Motor neuron (in vitro differentiated cells): Measurements from ENCODE around the gene GALNT6. TPM values are rescaled to one million over a fixed set of nuclear protein-coding genes. Genes with fewer than 3 reads are reported as not detected.
"Not testable (repeated sequence)": the region's sequence is repeated elsewhere in the genome, so short reads cannot be mapped to it uniquely, and the experiment has no call there.

ENCODE experiments used
- ATAC-seq, 8 experiments: fragments of 200-7000 bp; cut with Tn5 transposase; replicated peaks in 6 of 8; 2 replicates each; pipeline ENCODE4 v1.8.0; 2021; ENCODE audit warnings: mild to moderate bottlenecking in 8 of 8, moderate library complexity in 8 of 8
- H3K27ac ChIP-seq, 2 donors: fragments of 250-450 bp; sonication (Bioruptor Pico); 2 replicates each; pipeline ENCODE4 v1.9.0; 2021; ENCODE audit warnings: antibody characterized with exemption in 2 of 2, mild to moderate bottlenecking in 2 of 2, moderate library complexity in 1 of 2
- H3K4me1 ChIP-seq, 2 donors: fragments of 250-450 bp; sonication (Bioruptor Pico); replicated peaks in 1 of 2; 2 replicates each; pipeline ENCODE4 v1.6.1; 2021; ENCODE audit warnings: antibody characterized with exemption in 2 of 2, mild to moderate bottlenecking in 2 of 2, moderate library complexity in 1 of 2
- H3K4me3 ChIP-seq, 5 donors: fragments of 250-450 bp; sonication (Bioruptor Pico); 2 replicates each; pipeline ENCODE4 v1.9.0; 2021; ENCODE audit warnings: antibody characterized with exemption in 5 of 5, mild to moderate bottlenecking in 5 of 5, moderate library complexity in 4 of 5
- WGBS, 10 experiments: fragments of 450-650 bp; shearing (Covaris generic); methylation state at CpG; one replicate each; pipeline ENCODE4 v1.0.0; 2022; 5-methylcytosine and 5-hydroxymethylcytosine counted together
- in situ Hi-C, 9 experiments: fragments of 400-800 bp; cut with MboI; loops; one replicate each; pipeline ENCODE4 v1.15.0; 2021; ENCODE audit warnings: low sequenced_read_pairs in 9 of 9, low pct_unique_long_range_greater_than_20kb in 2 of 9; ENCODE audit not compliant: unreplicated experiment in 9 of 9
- total RNA-seq, 8 experiments: library from RNA; unstranded; fragments of 300-600 nt; gene quantifications; 2 replicates each; pipeline versions ENCODE4 v1.2.3 to v1.2.4, GENCODE V29; 2022

GALNT6 gene
- total RNA-seq, 8 experiments from 2014 or later = 0.07 to 91.6 (median 50.3) TPM; not detected in 3

DNA sequence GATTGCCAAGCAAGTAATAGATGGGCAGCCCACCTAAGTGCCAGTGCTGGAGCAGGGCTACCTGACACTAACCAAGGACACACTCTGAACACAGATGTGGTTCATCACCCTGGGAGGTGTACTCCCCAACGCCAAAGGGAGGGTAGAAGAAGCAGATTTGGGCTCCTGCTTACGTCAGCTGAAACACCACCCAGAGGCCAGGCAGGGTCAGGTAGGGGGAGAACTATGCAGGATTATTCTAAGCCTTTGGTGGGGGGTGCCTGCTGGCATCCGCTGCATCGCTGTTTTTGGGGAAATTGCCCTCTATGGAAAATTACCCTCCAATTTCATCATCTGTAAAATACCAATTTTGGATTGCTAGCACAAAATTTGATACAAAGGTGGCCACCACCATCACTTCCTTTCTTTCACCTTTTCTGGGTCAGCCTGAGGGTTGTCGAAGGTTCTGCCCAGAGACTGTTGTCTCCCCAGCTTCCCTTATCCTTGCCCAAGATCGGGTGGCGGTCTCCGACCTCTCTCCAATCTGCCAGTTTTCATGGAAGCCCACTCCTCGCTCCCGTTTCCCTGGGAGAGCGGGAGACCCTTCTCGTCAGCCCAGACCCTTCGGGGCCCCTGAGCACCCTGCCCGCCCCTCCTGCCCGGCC, 67.8 kb downstream of the GALNT6 start:
- H3K4me1 ChIP-seq = no peaks in the 10 kb centered on the region
- H3K4me3 ChIP-seq = no peak overlapping the region
- ATAC-seq = no peak
- no peak overlapping the region for H3K27ac ChIP-seq
- WGBS, 10 experiments = 80 to 100% (median 91%) methylated on average over 1 to 5 of the region's 15 CpGs; no CpG with 5 or more reads in 3 of the 10 experiments
- in situ Hi-C loops = loop anchor here in 1 of 9 experiments (10.0 kb wide), 1 partner anchor 49 kb away; the partner anchor contains the start of gene SMAGP

DNA sequence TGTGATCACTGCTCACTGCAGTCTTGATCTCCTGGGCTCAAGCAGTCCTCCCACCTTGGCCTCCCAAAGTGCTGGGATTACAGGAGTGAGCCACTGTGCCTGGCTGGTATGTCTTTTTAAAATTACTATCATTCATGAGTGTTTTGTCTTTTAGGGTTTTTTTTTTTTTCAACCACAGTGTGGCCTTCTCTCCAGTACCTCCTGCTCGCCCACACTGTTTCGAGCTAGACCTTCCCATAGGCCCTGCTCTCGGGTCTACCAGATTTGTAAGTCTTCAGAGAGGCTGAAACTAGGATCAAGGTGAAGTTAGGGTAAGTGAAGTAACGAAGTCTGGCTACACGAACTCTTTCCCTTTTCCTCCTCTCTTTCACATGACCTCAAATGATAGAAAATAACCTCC, 68.8 kb downstream of the GALNT6 start:
- Histone ChIP-seq H3K27ac (no peak overlapping the region), H3K4me1 (no peaks in the 10 kb centered on the region), H3K4me3 (no peak overlapping the region)
- 75 to 100% (median 84%) methylated on average over 2 to 5 of the region's 5 CpGs for WGBS, 10 experiments
- in situ Hi-C loops = loop anchor here in 1 of 9 experiments (10.0 kb wide), 1 partner anchor 48 kb away; the partner anchor contains the start of gene SMAGP
- no peak for ATAC-seq

DNA sequence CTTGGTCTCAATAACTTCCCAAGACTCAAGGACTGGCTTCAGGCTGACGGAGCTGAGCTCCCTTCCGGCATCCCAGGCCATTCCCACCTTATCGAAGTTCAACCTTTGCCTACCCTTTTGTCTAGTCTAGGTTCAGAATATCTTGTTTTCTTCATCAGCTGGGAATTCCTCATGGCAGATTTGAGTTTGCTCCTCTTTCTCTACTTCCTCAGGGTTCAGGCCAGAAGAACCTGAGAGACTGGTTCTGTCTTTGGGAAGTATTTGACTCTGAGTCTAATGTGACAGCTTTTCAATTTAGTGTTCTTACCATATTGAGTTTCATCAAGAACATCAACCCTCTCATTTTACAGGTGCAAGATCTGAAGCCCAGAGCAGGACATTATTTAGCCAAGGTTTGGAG, 69.3 kb downstream of the GALNT6 start:
- 85 to 100% (median 100%) methylated on average over 1 to 3 of the region's 3 CpGs; no CpG with 5 or more reads in 2 of the 10 experiments for WGBS, 10 experiments
- in situ Hi-C loops = loop anchor here in 1 of 9 experiments (10.0 kb wide), 1 partner anchor 47 kb away; the partner anchor contains the start of gene SMAGP
- Histone ChIP-seq H3K27ac (no peak overlapping the region), H3K4me1 (no peaks in the 10 kb centered on the region), H3K4me3 (no peak overlapping the region)
- no peak for ATAC-seq

DNA sequence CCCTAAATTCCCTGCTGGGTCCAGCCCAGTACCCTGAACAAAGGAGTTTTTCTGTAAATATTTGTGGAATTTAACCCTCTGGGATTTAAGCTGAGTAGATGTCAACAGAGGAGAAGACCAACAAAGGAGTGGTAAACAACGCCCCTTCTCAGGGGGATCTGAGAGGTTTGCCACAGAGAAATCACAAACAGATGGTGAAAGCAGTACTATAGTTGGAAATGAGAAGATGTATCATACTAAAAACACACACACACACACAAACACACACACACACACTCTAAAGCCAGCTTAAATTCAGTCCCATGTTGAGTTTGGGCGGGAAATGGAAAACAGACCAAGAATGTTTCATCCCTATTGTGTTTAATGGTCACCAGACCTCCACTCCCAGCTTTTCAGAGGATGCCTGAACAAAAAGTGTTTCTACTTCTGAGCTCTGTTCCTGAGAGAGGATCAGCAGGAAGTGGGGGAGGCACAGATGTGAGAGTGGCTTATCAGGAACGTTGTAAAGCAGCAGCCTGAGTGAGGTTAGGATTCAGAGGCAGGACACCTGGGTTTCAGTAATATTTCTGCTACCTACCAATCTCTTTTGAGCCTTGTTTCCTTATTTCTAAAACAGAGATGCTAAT, 70.4 kb downstream of the GALNT6 start:
- peak in 5 of 8 experiments; percentile 31 to 66 (median 48) for ATAC-seq
- no peak overlapping the region for H3K4me3 ChIP-seq
- in situ Hi-C loops = loop anchor here in 1 of 9 experiments (10.0 kb wide), 1 partner anchor 46 kb away; the partner anchor contains the start of gene SMAGP
- no peaks in the 10 kb centered on the region for H3K4me1 ChIP-seq
- no peak overlapping the region for H3K27ac ChIP-seq
- WGBS, 10 experiments = 0 to 60% (median 18%) methylated on average over 1 to 2 of the region's 3 CpGs; no CpG with 5 or more reads in 2 of the 10 experiments

DNA sequence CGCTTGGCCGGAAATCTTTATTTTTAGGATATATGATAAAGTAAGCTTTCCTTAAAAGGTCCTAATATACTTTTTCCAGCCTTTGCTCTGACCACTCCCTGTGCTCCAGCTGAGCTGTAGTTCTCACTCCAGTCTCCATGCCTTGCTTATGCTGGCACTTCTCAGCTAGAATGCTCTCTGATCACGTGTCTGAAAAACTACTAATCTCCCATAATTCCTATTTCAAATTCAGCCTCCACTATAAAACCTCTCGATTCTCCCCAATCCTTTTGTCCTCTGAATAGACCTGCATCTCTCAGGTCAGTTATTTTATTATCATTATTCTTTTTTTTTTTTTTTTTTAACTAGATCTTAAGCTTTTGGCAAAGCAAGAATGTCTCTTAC, 70.9 kb downstream of the GALNT6 start:
- Histone ChIP-seq H3K4me1 (no peaks in the 10 kb centered on the region), H3K27ac (no peak overlapping the region), H3K4me3 (no peak overlapping the region)
- 0 to 88% (median 64%) methylated on average over 1 to 4 of the region's 4 CpGs; no CpG with 5 or more reads in 1 of the 10 experiments for WGBS, 10 experiments
- peak in 3 of 8 experiments; percentile 8 to 18 (median 13) for ATAC-seq
- in situ Hi-C loops = loop anchor here in 1 of 9 experiments (10.0 kb wide), 1 partner anchor 46 kb away; the partner anchor contains the start of gene SMAGP

DNA sequence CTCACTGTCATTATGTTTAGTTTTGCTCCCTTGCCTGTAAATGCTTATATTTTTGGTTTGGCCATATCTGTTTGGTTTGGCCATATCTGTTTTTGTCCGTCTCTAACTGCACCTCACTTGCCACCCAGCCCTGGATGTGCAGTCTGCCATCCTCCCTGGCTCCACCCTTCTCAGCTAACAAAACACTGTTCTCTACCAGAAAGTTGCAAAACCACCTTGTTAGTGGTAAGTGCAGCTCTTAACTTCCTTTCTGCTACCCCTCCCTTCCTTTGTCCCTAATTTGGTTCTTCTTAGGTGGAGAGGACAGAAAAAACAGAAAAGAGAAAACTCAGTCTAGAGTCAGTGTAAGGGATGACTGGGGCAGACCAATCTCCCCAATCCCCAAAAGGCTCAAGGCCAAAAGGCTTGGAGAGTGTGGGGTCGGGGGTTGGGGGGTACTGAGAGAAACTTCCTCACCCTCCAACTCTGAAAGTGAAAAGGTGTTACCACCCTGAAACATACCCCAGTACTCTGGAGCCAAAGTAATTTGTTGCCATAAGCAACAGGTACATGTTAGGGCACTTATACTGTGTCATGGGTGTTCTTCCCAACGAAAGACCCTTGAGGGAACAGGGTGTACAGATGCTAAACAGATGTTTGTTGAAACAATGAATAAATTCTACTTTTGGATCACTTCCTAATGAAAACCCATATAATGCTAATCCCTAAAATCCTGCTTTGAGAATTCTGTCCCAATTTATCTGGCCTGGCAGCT, 72.2 kb downstream of the GALNT6 start:
- H3K27ac ChIP-seq = no peak overlapping the region
- ATAC-seq = peak in 3 of 8 experiments; percentile 74 to 82 (median 74)
- in situ Hi-C loops = no loop called here
- H3K4me1 ChIP-seq = no peaks in the 10 kb centered on the region
- WGBS, 10 experiments = 0 to 100% (median 54%) methylated on average over 1 to 3 of the region's 3 CpGs
- H3K4me3 ChIP-seq = no peak overlapping the region

DNA sequence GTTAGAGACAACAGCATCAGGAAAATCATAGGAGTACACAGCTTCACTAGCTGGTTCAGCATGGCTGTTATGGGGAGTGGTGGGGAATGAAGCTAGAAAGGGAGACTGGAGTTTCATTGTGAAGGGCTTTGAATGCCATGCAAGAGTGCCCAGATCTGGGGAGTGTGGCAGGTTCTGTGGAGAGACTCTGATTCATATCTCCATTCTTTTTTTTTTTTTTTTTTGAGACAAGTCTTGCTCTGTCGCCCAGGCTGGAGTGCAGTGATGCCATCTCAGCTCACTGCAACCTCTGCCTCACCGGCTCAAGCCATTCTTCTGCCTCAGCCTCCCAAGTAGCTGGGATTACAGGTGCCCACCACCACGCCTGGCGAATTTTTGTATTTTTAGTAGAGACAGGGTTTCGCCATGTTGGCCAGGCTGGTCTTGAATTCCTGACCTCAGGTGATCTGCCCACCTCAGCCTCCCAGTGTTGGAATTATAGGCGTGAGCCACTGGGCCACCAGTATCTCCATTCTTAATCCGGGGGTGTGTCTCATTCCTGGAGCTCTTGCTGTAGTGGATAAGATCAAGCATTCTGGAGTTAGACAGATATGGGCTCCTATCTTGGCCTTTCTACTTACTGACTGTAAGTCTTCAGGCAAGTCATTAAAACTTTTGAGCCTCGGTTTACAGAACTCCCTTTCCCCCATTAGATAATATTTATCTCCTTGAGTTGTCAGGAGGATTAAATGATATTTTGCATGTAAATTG, 73.0 kb downstream of the GALNT6 start:
- WGBS, 10 experiments = 60 to 100% (median 96%) methylated on average over 1 to 4 of the region's 8 CpGs; no CpG with 5 or more reads in 1 of the 10 experiments
- H3K27ac ChIP-seq, H3K4me3 ChIP-seq, H3K4me1 ChIP-seq, in situ Hi-C loops: not testable (repeated sequence)
- ATAC-seq = peak in 1 of 8 experiments; percentile 11

DNA sequence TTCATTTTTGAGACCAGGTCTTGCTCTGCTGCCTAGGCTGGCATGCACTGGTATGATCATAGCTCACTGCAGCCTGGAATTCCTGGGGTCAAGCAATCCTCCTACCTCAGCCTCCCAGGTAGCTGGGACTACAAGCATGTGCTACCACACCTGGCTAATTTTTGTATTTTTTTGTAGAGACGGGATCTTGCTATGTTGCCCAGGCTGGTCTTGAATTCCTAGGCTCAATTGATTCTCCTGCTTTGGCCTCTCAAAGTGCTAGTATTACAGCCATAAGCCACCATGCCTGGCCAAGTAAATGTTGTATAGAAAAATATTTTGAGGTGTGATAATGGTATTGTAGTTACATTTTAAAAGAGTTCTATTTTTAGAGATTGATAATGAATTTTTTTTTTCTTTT, 79.8 kb downstream of the GALNT6 start:
- WGBS, 10 experiments = 100% methylated on average over 1 of the region's 1 CpG; no CpG with 5 or more reads in 8 of the 10 experiments
- Histone ChIP-seq H3K4me3 (no peak overlapping the region), H3K27ac (no peak overlapping the region), H3K4me1 (no peaks in the 10 kb centered on the region)
- ATAC-seq = no peak
- in situ Hi-C loops = no loop called here

DNA sequence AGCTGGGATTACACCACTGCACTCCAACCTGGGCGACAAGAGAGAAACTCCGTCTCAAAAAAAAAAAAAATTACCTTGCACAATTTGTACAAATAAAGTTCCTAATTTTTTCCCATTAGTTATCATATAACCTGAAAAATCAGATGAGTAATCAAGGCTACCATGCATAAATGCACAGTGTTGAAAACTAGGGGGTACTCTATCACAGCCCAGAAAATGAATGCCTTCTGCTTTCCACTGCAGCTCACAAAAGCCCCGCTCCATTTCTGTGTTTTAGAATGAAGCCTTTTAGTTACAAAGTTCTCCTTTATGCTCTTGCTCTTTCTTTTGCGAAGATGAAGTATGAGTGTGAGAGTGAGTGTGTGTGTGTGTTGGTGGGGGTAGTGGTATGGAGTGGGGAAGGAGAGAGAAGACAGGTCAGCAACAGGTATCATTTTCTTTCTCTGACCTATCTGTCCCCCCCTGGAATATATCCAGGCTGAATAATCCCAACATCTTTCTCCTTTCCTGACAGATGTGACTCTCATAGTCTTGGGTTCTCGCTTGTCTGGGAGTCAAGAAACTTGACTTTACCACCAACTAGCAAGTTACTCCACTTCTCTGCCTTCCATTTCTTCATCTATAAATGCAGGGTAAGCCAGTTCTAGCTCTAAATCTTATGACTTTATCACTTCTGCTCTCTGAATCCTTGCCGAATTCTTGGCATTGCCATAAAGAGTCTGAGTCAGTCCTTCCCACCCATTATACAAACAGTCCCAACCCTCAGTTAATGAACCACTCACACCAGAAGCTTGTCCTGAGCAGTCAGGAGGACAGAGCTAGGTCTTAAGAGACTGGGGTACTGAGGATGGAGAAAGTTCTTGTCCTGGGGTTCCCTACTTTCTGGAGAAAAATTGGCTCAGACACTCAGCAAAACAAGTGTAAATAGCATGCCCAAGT, 83.3 kb downstream of the GALNT6 start:
- in situ Hi-C loops = no loop called here
- WGBS, 10 experiments = 0 to 100% (median 77%) methylated on average over 1 to 5 of the region's 6 CpGs
- ATAC-seq = peak in 3 of 8 experiments; percentile 100
- Histone ChIP-seq H3K27ac (no peak overlapping the region), H3K4me1 (no peaks in the 10 kb centered on the region), H3K4me3 (no peak overlapping the region)

DNA sequence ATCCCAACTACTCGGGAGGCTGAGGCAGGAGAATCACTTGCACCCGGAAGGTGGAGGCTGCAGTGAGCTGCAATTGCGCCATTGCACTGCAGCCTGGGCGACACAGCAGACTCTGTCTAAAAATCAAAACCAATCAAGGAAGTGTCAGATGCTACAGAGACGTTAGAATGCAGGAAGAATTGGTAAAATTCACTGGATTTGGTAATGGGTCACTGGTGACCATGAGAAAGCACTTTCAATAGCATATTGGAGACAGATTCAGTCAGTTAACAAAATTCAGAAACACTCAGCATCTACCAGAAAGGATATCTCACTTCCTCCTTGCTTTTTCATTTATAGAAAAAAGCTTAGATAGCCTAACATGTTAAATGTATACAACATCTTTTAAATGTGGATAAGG, 84.7 kb downstream of the GALNT6 start:
- WGBS, 10 experiments = 50 to 100% (median 90%) methylated on average over 1 to 5 of the region's 5 CpGs; no CpG with 5 or more reads in 1 of the 10 experiments
- Histone ChIP-seq H3K4me3 (no peak overlapping the region), H3K27ac (no peak overlapping the region), H3K4me1 (no peaks in the 10 kb centered on the region)
- no peak for ATAC-seq
- in situ Hi-C loops = no loop called here
